Spleen (tissue), 7 donors: ENCODE results near the gene RHEB.

Experiments
- POLR2A ChIP-seq, 3 donors: fragments of 450-650 bp; IDR thresholded peaks; one replicate each; pipeline ENCODE4 v1.5.1; 2017; ENCODE audit warnings: antibody characterized with exemption in 3 of 3, mild to moderate bottlenecking in 1 of 3
- POLR2AphosphoS5 ChIP-seq, 3 donors: sonication (generic); formaldehyde crosslinking; IDR thresholded peaks; one replicate each; pipeline ENCODE4 v1.5.1; 2017; ENCODE audit warnings: antibody characterized with exemption in 3 of 3
- TF ChIP-seq, protein P1 (sequence below), 11 experiments: fragments of 200-600 bp in 7 of 11; fragments of 450-650 bp in 4 of 11; sonication (generic) in 4 of 11; IDR thresholded peaks in 8 of 11; conservative IDR thresholded peaks in 3 of 11; 1 replicate in 7 of 11; 2 replicates in 4 of 11; pipeline versions ENCODE4 v1.4.0 to v1.8.0; 2016 to 2021; ENCODE audit warnings: antibody characterized with exemption in 11 of 11, inconsistent platforms in 4 of 11, mild to moderate bottlenecking in 1 of 11
- donor health status: DM: no; HTN: no; CAD: no; lungs with moderate emphysema.
- donor health status: DM: no; HTN: no; CAD: no.
- donor health status: DM: no; HTN: no; CAD: no.

DNA sequence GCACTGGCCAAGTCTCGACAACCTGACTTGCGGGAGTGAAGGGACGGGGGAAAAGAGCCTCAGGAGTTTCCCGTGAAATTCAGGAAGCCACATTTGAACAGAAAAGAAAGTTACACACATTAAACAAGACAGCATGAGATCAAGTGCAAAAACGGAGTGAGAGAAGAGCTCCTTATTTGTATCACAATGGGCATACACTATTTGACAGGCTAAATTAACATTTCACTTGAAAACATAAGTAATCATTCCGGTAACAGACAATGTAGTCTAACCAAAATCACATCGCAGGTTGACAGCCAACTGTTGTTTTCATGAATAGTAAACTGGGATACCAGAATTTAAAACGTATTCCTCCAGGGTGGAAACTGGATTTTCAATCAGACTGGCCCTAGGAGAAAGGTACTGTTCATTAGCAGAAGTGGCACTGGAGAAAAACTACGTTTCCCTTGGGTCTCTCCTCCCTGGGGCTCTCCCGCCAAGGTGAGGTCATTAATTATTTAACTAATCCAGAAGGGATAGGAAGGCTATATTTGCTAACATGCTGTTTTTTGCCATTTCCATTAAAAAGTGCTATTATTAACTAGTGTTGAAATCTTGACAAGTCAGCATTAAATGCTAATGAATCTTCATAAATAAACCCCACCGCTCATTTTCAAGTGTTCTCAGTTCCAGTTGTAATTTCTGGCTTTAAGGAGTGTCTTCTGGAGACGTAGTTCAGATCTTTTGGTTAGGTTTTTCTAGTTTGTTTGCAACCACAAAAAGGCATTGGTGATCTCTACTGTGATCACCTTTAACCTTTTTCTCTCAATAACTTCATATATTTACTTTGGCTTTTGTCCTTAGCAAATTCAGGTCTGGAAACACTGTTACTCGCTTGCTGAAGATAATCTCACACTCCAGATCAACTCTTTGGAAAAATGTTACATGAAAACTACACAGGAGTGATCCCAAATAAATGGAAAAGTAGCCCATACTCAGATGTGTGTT, 25.1 kb downstream of the RHEB start:
- TF ChIP-seq POLR2AphosphoS5 (IDR thresholded peaks at IDR 0.05) (no peak), POLR2A (IDR thresholded peaks at IDR 0.05) (no peak)
- TF ChIP-seq, protein P1, sequence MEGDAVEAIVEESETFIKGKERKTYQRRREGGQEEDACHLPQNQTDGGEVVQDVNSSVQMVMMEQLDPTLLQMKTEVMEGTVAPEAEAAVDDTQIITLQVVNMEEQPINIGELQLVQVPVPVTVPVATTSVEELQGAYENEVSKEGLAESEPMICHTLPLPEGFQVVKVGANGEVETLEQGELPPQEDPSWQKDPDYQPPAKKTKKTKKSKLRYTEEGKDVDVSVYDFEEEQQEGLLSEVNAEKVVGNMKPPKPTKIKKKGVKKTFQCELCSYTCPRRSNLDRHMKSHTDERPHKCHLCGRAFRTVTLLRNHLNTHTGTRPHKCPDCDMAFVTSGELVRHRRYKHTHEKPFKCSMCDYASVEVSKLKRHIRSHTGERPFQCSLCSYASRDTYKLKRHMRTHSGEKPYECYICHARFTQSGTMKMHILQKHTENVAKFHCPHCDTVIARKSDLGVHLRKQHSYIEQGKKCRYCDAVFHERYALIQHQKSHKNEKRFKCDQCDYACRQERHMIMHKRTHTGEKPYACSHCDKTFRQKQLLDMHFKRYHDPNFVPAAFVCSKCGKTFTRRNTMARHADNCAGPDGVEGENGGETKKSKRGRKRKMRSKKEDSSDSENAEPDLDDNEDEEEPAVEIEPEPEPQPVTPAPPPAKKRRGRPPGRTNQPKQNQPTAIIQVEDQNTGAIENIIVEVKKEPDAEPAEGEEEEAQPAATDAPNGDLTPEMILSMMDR (IDR thresholded peaks at IDR 0.05 in 8 of 11, conservative IDR thresholded peaks at IDR 0.05 in 3 of 11): no peak
